ENCODE results near the gene ANKS3.

The ANKS3 gene

GRCh38 chr16:4690946-4691665 lies 43.0 kb downstream of the ANKS3 start:
- no peak overlapping the region for H2AFZ ChIP-seq (ENCODE audit: low read depth)
- peaks cover 1% of the 10 kb centered on the region; the same call in 1 of the 2 replicates for H3K36me3 ChIP-seq (ENCODE audit: insufficient read depth)
- H3K4me1 ChIP-seq (ENCODE audit: low read depth, poor library complexity, severe bottlenecking): peaks cover 13% of the 10 kb centered on the region
- no peak overlapping the region for H3K4me2 ChIP-seq
- no peak for TF ChIP-seq CTCF (conservative IDR thresholded peaks at IDR 0.05; ENCODE audit: low read depth, low read length)
- no peak overlapping the region for H3K27ac ChIP-seq
- H4K20me1 ChIP-seq (ENCODE audit: insufficient read depth): no peaks in the 10 kb centered on the region
- no peak overlapping the region for H3K4me3 ChIP-seq (IDR thresholded peaks at IDR 0.05; ENCODE audit: insufficient read depth, low read depth, low read length)
- H3K9ac ChIP-seq: no peak overlapping the region
- H3K27me3 ChIP-seq (ENCODE audit: insufficient read depth, low read depth): no peaks in the 10 kb centered on the region
- H3K79me2 ChIP-seq (ENCODE audit: insufficient read depth, low read depth): peaks cover 7% of the 10 kb centered on the region; the same call in 1 of the 2 replicates

- Histone ChIP-seq H3K27me3 (ENCODE audit: insufficient read depth, low read depth) (no peaks in the 10 kb centered on the region), H3K4me3 (IDR thresholded peaks at IDR 0.05; ENCODE audit: insufficient read depth, low read depth, low read length) (no peak overlapping the region), H3K9ac (no peak overlapping the region), H3K4me1 (ENCODE audit: low read depth, poor library complexity, severe bottlenecking) (peaks cover 13% of the 10 kb centered on the region), H3K27ac (no peak overlapping the region), H3K4me2 (no peak overlapping the region), H2AFZ (ENCODE audit: low read depth) (no peak overlapping the region), H3K79me2 (ENCODE audit: insufficient read depth, low read depth) (peaks cover 7% of the 10 kb centered on the region; the same call in 1 of the 2 replicates), H4K20me1 (ENCODE audit: insufficient read depth) (no peaks in the 10 kb centered on the region), H3K36me3 (ENCODE audit: insufficient read depth) (no peaks in the 10 kb centered on the region)
- TF ChIP-seq CTCF (conservative IDR thresholded peaks at IDR 0.05; ENCODE audit: low read depth, low read length): no peak
Observed at GRCh38 chr16:4689864-4690704, 44.0 kb downstream of the ANKS3 start.

GRCh38 chr16:4689091-4689671 lies 44.9 kb downstream of the ANKS3 start:
- Histone ChIP-seq H3K4me3 (IDR thresholded peaks at IDR 0.05; ENCODE audit: insufficient read depth, low read depth, low read length) (no peak overlapping the region), H3K4me2 (no peak overlapping the region), H3K9ac (no peak overlapping the region), H2AFZ (ENCODE audit: low read depth) (no peak overlapping the region), H3K27ac (no peak overlapping the region), H3K4me1 (ENCODE audit: low read depth, poor library complexity, severe bottlenecking) (peaks cover 8% of the 10 kb centered on the region), H3K27me3 (ENCODE audit: insufficient read depth, low read depth) (no peaks in the 10 kb centered on the region), H3K79me2 (ENCODE audit: insufficient read depth, low read depth) (peaks cover 6% of the 10 kb centered on the region; the same call in 1 of the 2 replicates), H3K36me3 (ENCODE audit: insufficient read depth) (no peaks in the 10 kb centered on the region), H4K20me1 (ENCODE audit: insufficient read depth) (no peaks in the 10 kb centered on the region)
- no peak for TF ChIP-seq CTCF (conservative IDR thresholded peaks at IDR 0.05; ENCODE audit: low read depth, low read length)

GRCh38 chr16:4688674-4689045 lies 45.4 kb downstream of the ANKS3 start:
- Histone ChIP-seq H3K9ac (no peak overlapping the region), H3K27me3 (ENCODE audit: insufficient read depth, low read depth) (no peaks in the 10 kb centered on the region), H3K4me3 (IDR thresholded peaks at IDR 0.05; ENCODE audit: insufficient read depth, low read depth, low read length) (no peak overlapping the region), H2AFZ (ENCODE audit: low read depth) (no peak overlapping the region), H3K36me3 (ENCODE audit: insufficient read depth) (no peaks in the 10 kb centered on the region), H3K79me2 (ENCODE audit: insufficient read depth, low read depth) (0 out of 2 replicates have a peak, but pooled peaks cover under 1% of the 10 kb centered on the region), H4K20me1 (ENCODE audit: insufficient read depth) (no peaks in the 10 kb centered on the region), H3K4me1 (ENCODE audit: low read depth, poor library complexity, severe bottlenecking) (peaks cover 8% of the 10 kb centered on the region), H3K4me2 (no peak overlapping the region), H3K27ac (no peak overlapping the region)
- TF ChIP-seq CTCF (conservative IDR thresholded peaks at IDR 0.05; ENCODE audit: low read depth, low read length): no peak
